ENCODE measurements around the gene TEKTIP1. TPM values are rescaled to one million over a fixed set of nuclear protein-coding genes. Genes with fewer than 3 reads are reported as not detected.

The TEKTIP1 gene
- total and polyA plus RNA-seq, 5 experiments from 2014 or later: 0.45 to 12.5 (median 8.8) TPM; not detected in 2

DNA sequence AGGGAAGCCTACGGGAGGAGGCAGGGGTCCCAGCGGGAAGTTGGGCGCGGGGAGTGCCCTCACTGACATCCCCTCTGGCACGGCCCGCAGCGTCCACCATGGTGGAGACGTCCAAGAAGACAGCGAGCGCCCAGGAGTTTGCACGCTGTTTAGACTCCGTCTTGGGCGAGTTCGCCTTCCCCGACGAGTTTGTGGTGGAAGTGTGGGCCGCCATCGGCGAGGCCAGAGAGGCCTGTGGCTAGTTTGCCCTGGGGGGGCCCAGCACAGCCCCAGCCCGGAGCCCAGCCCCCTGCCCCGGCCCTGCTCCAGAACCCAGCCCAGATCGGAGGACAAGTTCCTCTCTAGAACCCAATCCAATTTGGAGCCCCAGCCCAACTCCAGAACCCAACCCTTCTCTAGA is 51.0 kb downstream of the TEKTIP1 start:
- Mint-ChIP-seq H3K4me3 (no peak overlapping the region), H3K27me3 (no peaks in the 10 kb centered on the region), H3K27ac (peak overlapping the region in 1 of 10 donors; percentile 41), H3K9me3 (no peaks in the 10 kb centered on the region), H3K4me1 (peaks cover 0 to 5% (median 2%) of the 10 kb centered on the region in 4 donors), H3K36me3 (peaks cover 0 to 6% (median 0%) of the 10 kb centered on the region in 3 donors)
- ATAC-seq (no peak), DNase-seq (no peak)
- POLR2A ChIA-PET: interaction anchor here (1.8 kb wide), 1 partner anchor 18 kb away, joined by 8 read pairs; no protein-coding TSS in a partner anchor

DNA sequence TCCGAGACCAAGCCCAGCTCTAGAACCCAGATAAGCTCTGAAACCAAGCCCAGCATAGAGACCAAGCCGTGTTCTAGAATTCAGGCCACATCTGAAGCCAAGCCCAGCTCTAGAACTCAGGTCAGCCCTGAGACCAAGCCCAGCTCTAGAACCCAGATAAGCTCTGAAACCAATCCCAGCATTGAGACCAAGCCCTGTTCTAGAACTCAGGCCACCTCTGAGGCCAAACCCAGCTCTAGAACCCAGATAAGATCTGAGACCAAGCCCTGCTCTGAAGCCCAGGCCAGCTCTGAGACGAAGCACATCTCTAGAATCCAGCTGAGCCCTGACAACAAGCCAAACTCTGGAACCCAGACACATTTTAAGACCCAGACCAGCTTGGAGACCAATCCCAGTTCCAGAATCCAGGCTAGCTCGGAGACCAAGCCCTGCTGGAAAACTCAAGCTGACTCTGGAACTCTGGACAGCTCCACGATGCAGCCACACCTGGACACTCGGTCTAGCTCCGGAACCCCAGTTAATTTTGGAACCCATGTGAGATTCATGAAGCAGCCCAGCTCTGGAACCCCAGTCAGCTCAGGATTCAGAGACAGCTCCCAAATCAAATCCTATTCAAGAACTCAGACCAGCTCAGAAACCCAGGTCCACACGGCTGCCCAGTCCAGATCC is 52.2 kb downstream of the TEKTIP1 start:
- Mint-ChIP-seq H3K27me3 (no peaks in the 10 kb centered on the region), H3K27ac (peak overlapping the region in 4 of 10 donors; percentile 35 to 65 (median 62)), H3K9me3 (no peaks in the 10 kb centered on the region), H3K4me3 (no peak overlapping the region), H3K36me3 (peaks cover 0 to 9% (median 0%) of the 10 kb centered on the region in 3 donors), H3K4me1 (peaks cover 0 to 5% (median 2%) of the 10 kb centered on the region in 4 donors)
- POLR2A ChIA-PET: interaction anchor here (0.6 to 2.7 kb wide), 3 partner anchors 11 to 17 kb away, joined by 3 to 13 read pairs (median 8); no protein-coding TSS in a partner anchor
- ATAC-seq (no peak), DNase-seq (no peak)

DNA sequence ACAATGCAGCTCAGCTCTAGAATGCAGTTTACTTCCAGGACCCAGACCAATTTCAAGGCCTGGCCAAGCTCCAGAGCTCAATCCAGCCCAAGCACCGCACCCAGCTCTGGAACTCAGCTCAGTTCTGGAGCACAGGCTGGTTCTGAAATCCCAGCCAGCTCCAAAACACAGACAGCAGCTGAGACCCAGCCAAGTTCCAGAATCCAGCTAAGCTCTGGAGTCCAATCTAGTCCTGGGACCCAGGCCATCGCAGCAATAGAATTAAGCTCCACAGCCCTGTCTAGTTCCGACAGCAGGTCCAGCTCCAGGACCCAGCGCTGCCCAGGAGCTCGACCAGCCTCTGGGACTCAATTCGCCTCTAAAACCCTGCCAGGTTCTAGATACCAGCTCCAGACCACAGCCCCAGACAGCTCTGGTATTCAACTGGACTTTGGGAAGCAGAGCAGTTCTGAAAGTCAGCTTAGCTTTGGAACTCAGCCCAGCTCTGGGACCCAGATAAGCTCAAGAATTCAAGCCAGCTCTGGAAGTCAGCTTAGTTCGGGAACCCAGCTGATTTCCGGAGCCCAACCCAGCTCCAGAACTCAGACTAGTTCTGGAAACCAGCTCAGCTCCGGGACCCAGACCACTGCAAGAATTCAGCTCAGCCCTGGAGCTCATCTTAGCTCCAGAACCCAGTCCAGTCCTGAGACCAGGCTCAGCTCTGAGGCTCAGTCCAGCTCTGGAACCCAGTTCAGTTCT is 53.1 kb downstream of the TEKTIP1 start:
- ATAC-seq (no peak), DNase-seq (no peak)
- Mint-ChIP-seq H3K36me3 (peaks cover 0 to 10% (median 0%) of the 10 kb centered on the region in 3 donors), H3K27me3 (no peaks in the 10 kb centered on the region), H3K9me3 (no peaks in the 10 kb centered on the region), H3K4me3 (no peak overlapping the region), H3K4me1 (peaks cover 0 to 5% (median 2%) of the 10 kb centered on the region in 4 donors), H3K27ac (peak overlapping the region in 2 of 10 donors; percentile 31 to 41)
- POLR2A ChIA-PET: interaction anchor here (1.0 to 2.7 kb wide), 2 partner anchors 13 to 411 kb away, joined by 3 to 13 read pairs; no protein-coding TSS in a partner anchor

DNA sequence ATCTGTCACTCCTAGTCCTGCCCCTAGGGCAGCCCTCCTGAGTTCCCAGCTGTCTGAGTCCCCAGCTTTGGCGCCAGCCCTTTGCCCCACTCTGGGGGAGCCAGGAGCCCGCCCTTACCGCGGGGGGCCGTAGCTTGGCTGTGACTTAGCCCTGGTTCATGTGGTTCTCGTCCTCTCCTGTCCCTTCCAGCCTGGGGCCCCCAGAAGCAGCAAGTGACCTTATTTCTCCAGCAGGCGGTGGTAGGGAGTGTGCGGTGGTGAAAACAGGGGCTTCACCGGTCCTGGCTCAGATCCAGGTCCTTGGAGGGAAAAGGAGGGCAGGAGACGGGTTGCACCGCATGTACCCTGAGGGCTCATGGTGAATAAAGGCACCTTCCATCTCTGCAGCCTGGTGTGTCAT is 54.2 kb downstream of the TEKTIP1 start:
- H3K36me3 Mint-ChIP-seq: peaks cover 0 to 16% (median 0%) of the 10 kb centered on the region in 3 donors
- peaks cover 0 to 5% (median 2%) of the 10 kb centered on the region in 4 donors for H3K4me1 Mint-ChIP-seq
- no peaks in the 10 kb centered on the region for H3K9me3 Mint-ChIP-seq
- H3K27me3 Mint-ChIP-seq: no peaks in the 10 kb centered on the region
- H3K4me3 Mint-ChIP-seq: no peak overlapping the region
- ATAC-seq (no peak), DNase-seq (no peak)
- POLR2A ChIA-PET: interaction anchor here (1.0 to 2.7 kb wide), 2 partner anchors 12 to 412 kb away, joined by 3 to 13 read pairs; no protein-coding TSS in a partner anchor
- H3K27ac Mint-ChIP-seq: peak overlapping the region in 2 of 10 donors; percentile 40 to 57

Other genes with a start within 250 kb of the TEKTIP1 start
- 10 to 100 TPM; 30.2 to 34.8 TPM for gene NFIC, start 172.6 kb upstream of the TEKTIP1 start, total RNA-seq
- 10 to 100 TPM in 2 of 3 donors, 1 to 10 TPM in 1; 5.8 to 15.8 (median 12.1) TPM for gene NFIC, start 172.6 kb upstream of the TEKTIP1 start, polyA plus RNA-seq
- gene SMIM24, start 58.6 kb upstream of the TEKTIP1 start, total RNA-seq: not detected
- under 1 TPM; 0.43 to 0.57 (median 0.53) TPM for gene SMIM24, start 58.6 kb upstream of the TEKTIP1 start, polyA plus RNA-seq
- not detected for gene SMIM44, start 55.7 kb upstream of the TEKTIP1 start, total RNA-seq
- gene SMIM44, start 55.7 kb upstream of the TEKTIP1 start, polyA plus RNA-seq: not detected
- 1 to 10 TPM; 6.5 to 6.6 TPM for gene DOHH, start 38.5 kb upstream of the TEKTIP1 start, total RNA-seq
- 10 to 100 TPM in 1 of 3 donors, 1 to 10 TPM in 2; 6.9 to 15.5 (median 7.8) TPM for gene DOHH, start 38.5 kb upstream of the TEKTIP1 start, polyA plus RNA-seq
- gene FZR1, start 32.9 kb upstream of the TEKTIP1 start, total RNA-seq: 10 to 100 TPM; 61.2 to 65.1 TPM
- 10 to 100 TPM in 1 of 3 donors, 1 to 10 TPM in 2; 8.1 to 11.8 (median 9.5) TPM for gene FZR1, start 32.9 kb upstream of the TEKTIP1 start, polyA plus RNA-seq
- 100 to 1,000 TPM; 134 to 146 TPM for gene MFSD12, start 18.4 kb downstream of the TEKTIP1 start, total RNA-seq
- gene MFSD12, start 18.4 kb downstream of the TEKTIP1 start, polyA plus RNA-seq: 10 to 100 TPM; 33.1 to 59.6 (median 42.5) TPM
- gene HMG20B, start 33.8 kb downstream of the TEKTIP1 start, total RNA-seq: 10 to 100 TPM; 50.7 to 59.7 TPM
- gene HMG20B, start 33.8 kb downstream of the TEKTIP1 start, polyA plus RNA-seq: 10 to 100 TPM; 45.8 to 55.9 (median 53.9) TPM
- 1 to 10 TPM; 3.5 to 3.7 TPM for gene GIPC3, start 46.3 kb downstream of the TEKTIP1 start, total RNA-seq
- 1 to 10 TPM in 2 of 3 donors, under 1 TPM in 1; 0.76 to 3.0 (median 1.1) TPM for gene GIPC3, start 46.3 kb downstream of the TEKTIP1 start, polyA plus RNA-seq
- 10 to 100 TPM; 18.5 to 19.1 TPM for gene TBXA2R, start 67.7 kb downstream of the TEKTIP1 start, total RNA-seq
- gene TBXA2R, start 67.7 kb downstream of the TEKTIP1 start, polyA plus RNA-seq: 10 to 100 TPM; 11.7 to 26.9 (median 23.9) TPM
- 10 to 100 TPM; 42.6 to 54.1 TPM for gene CACTIN, start 87.6 kb downstream of the TEKTIP1 start, total RNA-seq
- gene CACTIN, start 87.6 kb downstream of the TEKTIP1 start, polyA plus RNA-seq: 10 to 100 TPM in 1 of 3 donors, 1 to 10 TPM in 2; 6.9 to 20.4 (median 9.3) TPM
- 10 to 100 TPM; 30.6 to 32.0 TPM for gene PIP5K1C, start 161.3 kb downstream of the TEKTIP1 start, total RNA-seq
- 10 to 100 TPM in 1 of 3 donors, 1 to 10 TPM in 2; 3.9 to 10.1 (median 7.4) TPM for gene PIP5K1C, start 161.3 kb downstream of the TEKTIP1 start, polyA plus RNA-seq
- gene TJP3, start 169.2 kb downstream of the TEKTIP1 start, total RNA-seq: 10 to 100 TPM; 13.0 TPM
- gene TJP3, start 169.2 kb downstream of the TEKTIP1 start, polyA plus RNA-seq: 10 to 100 TPM in 1 of 3 donors, 1 to 10 TPM in 2; 5.2 to 11.1 (median 8.9) TPM
- gene APBA3, start 222.5 kb downstream of the TEKTIP1 start, total RNA-seq: 10 to 100 TPM; 72.8 to 80.4 TPM
- gene APBA3, start 222.5 kb downstream of the TEKTIP1 start, polyA plus RNA-seq: 10 to 100 TPM; 25.0 to 33.0 (median 27.1) TPM
- 10 to 100 TPM; 51.6 to 51.9 TPM for gene MRPL54, start 223.5 kb downstream of the TEKTIP1 start, total RNA-seq
- 100 to 1,000 TPM in 2 of 3 donors, 10 to 100 TPM in 1; 92.5 to 168 (median 120) TPM for gene MRPL54, start 223.5 kb downstream of the TEKTIP1 start, polyA plus RNA-seq
- not detected for gene RAX2, start 233.1 kb downstream of the TEKTIP1 start, total RNA-seq
- not detected for gene RAX2, start 233.1 kb downstream of the TEKTIP1 start, polyA plus RNA-seq
- gene MATK, start 247.2 kb downstream of the TEKTIP1 start, total RNA-seq: 1 to 10 TPM; 1.7 to 2.9 TPM
- gene MATK, start 247.2 kb downstream of the TEKTIP1 start, polyA plus RNA-seq: 10 to 100 TPM; 25.2 to 69.6 (median 25.9) TPM